Stimulated activated naive CD8-positive, alpha-beta T cell treated with anti-CD3 and anti-CD28 coated beads, Interleukin-15, Interleukin-2, amounts not matched to agents 100 ng/mL and 50 ng/mL, for 24 hours (primary cell): ENCODE data around the gene TEX261.

Experiments
- H3K27ac Mint-ChIP-seq: one replicate; pipeline ENCODE4 v1.8.0; 2021; ENCODE audit warnings: mild to moderate bottlenecking, mixed read lengths
- H3K27me3 Mint-ChIP-seq: one replicate; pipeline ENCODE4 v1.8.0; 2021; ENCODE audit warnings: mixed read lengths
- H3K36me3 Mint-ChIP-seq: one replicate; pipeline ENCODE4 v1.8.0; 2021; ENCODE audit warnings: low read depth, mixed read lengths
- H3K4me1 Mint-ChIP-seq: one replicate; pipeline ENCODE4 v1.8.0; 2021; ENCODE audit warnings: low read depth, mixed read lengths
- H3K4me3 Mint-ChIP-seq: one replicate; pipeline ENCODE4 v1.8.0; 2021; ENCODE audit warnings: mild to moderate bottlenecking, mixed read lengths
- H3K9me3 Mint-ChIP-seq: one replicate; pipeline ENCODE4 v1.8.0; 2021; ENCODE audit warnings: mixed read lengths

The TEX261 gene

DNA sequence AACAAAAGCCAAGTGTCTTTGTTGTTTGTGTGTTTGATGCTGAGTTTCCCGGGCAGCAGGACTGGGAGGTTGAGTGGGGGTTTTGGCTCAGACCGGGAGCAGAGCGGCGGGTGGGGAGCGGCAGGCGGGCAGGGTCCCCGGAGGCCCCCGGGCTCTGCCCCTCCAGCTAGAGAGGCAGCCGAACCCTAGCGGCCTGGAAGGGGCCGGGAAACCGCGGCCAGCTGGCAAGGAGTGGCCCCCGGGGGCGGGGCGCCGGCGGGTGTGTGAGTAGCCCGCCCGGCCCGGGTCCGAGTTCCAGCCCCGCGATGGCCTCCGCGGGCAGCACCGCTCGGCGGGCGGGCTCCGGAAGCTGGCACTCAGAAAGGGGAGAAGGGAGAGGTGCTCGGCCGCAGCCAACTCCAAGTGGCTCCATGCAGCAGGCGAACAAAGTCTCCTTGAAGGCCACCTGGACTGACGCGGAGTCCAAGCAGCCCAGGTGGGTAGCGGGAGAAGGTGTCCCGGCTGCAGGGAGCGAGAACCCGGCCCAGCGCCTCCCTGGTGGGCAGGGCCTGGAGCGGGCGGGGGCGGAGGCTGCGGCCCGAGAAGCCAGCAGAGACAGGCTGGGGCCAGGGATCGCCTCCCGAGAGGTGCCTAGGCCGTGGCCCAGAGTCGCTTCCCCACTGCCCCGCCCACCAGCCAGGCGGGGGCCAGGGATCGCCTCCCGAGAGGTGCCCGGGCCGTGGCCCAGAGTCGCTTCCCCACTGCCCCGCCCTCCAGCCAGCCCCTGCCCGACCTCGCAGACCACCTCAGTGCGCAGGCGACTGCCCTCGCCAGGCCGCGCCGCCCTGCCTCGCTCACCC, 16.1 kb downstream of the TEX261 start, which contains the start of gene ANKRD53:
Gene ANKRD53 (plus strand): TSS at position 290 of the 839 bp plus-strand sequence. CDS start 16 bp downstream, at position 306.
- H3K27ac Mint-ChIP-seq: peak within 1 kb of the TSS; percentile 59
- peaks cover 4% of the 10 kb centered on the region for H3K27me3 Mint-ChIP-seq
- H3K9me3 Mint-ChIP-seq: no peaks in the 10 kb centered on the region
- H3K36me3 Mint-ChIP-seq: peaks cover 5% of the 10 kb centered on the region
- H3K4me1 Mint-ChIP-seq: peaks cover 26% of the 10 kb centered on the region
- peak within 1 kb of the TSS; percentile 80 for H3K4me3 Mint-ChIP-seq

DNA sequence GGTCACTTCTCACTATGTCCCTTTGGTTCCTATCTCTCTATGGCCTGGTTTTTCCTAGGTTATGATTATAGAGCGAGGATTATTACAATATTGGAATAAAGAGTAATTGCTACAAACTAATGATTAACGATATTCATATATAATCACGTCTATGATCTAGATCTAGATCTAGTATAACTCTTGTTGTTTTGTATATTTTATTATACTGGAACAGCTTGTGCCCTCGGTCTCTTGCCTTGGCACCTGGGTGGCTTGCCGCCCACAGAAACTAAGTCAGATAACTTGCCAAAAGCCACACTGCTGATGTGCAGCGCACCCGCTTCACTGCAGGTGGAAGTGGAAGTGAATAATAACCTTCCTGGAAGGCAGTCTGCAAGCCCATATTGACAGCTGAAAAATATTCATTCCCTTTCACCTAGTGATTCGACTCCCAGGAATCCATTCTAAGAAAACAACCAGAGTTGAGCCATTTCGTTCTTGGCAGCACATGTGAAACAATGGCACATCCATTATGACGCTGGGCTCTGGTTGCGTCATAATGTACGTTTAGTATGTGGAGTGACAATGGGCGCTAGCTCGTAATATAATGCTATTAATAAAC, 17.0 kb downstream of the TEX261 start:
- Mint-ChIP-seq H3K4me3 (peak overlapping the region; percentile 80), H3K4me1 (peaks cover 26% of the 10 kb centered on the region), H3K36me3 (no peaks in the 10 kb centered on the region), H3K27ac (peak overlapping the region; percentile 59), H3K27me3 (peaks cover 4% of the 10 kb centered on the region), H3K9me3 (no peaks in the 10 kb centered on the region)

DNA sequence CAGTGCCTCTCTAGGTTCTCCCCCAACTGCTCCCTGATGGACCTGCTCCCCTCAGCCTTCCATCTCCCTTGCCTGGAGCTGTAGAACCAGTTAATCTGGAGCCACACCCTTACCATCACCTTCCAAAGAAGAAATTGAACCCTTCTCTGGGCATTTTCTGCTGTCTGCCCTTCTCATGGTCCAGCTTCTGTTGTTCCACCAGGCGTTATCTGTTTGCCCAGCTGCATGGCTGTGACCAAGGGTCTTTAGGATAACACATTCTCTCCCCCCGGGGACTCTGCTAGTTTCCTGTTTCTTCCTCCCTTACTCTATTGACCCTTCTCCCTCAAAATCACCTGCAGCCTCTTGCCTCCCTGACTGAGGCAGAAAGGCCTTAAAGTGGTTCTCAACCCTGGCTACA, 19.4 kb downstream of the TEX261 start:
- Mint-ChIP-seq H3K36me3 (no peaks in the 10 kb centered on the region), H3K9me3 (no peaks in the 10 kb centered on the region), H3K27me3 (peaks cover 18% of the 10 kb centered on the region), H3K27ac (no peak overlapping the region), H3K4me3 (no peak overlapping the region), H3K4me1 (peaks cover 26% of the 10 kb centered on the region)

DNA sequence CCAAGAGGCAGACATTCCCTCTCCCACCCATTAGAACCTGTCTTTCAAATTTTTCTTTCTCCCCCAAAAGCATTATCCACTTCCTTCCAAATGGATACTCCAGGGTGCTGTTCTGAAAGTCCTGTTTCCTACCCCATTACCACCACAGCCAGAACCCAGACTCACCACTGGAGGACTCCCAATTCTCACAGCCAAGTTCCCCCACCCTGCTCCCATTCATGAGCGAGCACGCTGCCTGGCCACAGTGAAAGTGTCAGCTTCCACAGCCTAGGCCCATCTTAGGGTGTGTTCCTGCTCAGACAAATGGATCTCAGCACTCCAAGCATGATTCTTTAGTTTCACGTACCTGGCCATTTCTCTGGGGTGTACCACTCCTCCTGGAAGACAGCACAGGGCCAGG, 20.1 kb downstream of the TEX261 start:
- Mint-ChIP-seq H3K4me3 (no peak overlapping the region), H3K4me1 (peaks cover 25% of the 10 kb centered on the region), H3K27ac (no peak overlapping the region), H3K36me3 (no peaks in the 10 kb centered on the region), H3K9me3 (no peaks in the 10 kb centered on the region), H3K27me3 (peaks cover 23% of the 10 kb centered on the region)

DNA sequence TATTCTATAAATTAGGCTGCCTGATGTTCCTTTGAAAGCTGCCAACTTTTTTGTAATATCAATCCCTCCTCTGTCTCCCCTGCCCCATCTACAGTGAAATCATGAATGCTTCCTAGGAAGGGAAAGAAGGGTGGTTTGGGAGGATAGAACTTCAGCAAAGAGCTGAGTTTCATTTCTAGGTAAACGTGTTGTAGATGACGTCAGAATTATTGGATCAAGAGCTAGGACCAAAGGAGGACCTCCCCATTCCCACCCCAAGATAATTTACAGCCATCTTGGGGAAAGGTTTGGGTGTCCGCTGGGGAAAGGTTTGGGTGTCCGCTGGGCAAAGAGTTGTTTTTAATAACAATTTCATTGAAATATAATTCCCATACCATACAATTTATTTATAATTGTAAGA, 27.5 kb downstream of the TEX261 start:
- H3K36me3 Mint-ChIP-seq: no peaks in the 10 kb centered on the region
- no peak overlapping the region for H3K4me3 Mint-ChIP-seq
- H3K9me3 Mint-ChIP-seq: no peaks in the 10 kb centered on the region
- peaks cover 46% of the 10 kb centered on the region for H3K27me3 Mint-ChIP-seq
- H3K4me1 Mint-ChIP-seq: peaks cover 7% of the 10 kb centered on the region
- no peak overlapping the region for H3K27ac Mint-ChIP-seq

DNA sequence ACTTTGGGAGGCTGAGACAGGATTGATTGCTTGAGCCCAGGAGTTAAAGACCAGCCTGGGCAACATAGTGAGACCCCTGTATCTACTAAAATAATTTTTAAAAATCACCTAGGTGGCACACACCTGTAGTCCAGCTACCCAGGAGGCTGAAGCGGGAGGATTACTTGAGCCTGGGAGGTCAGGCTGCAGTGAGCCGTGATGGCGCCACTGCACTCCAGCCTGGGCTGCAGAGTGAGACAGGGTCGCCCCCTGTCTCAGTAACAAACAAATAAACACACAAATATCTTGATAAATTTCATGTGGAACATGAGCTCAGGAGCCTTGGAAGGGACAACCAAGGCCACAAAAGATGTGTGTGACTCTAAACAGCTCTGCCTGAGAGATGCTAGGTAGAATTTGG, 28.0 kb downstream of the TEX261 start:
- Mint-ChIP-seq H3K36me3 (no peaks in the 10 kb centered on the region), H3K9me3 (no peaks in the 10 kb centered on the region), H3K4me1 (peaks cover 7% of the 10 kb centered on the region), H3K27me3 (peaks cover 44% of the 10 kb centered on the region), H3K4me3 (no peak overlapping the region), H3K27ac (no peak overlapping the region)

DNA sequence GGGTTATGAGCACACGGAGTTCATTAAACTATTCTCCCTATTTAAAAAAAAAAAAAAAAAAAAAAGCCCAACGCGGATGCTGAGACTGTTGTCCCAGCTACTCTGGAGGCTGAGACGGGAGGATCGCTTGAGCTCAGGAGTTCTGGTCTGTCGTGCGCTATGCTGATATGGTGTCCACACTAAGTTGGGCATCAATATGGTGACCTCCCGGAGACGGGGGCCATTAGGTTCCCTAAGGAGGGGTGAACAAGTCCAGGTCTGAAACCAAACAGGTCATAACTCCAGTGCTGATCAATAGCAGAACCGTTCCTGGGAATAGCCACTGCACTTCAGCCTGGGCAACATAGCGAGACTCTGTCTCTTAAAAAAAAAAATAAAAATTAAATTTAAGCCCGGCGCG, 29.2 kb downstream of the TEX261 start:
- peaks cover 7% of the 10 kb centered on the region for H3K4me1 Mint-ChIP-seq
- no peaks in the 10 kb centered on the region for H3K36me3 Mint-ChIP-seq
- no peak overlapping the region for H3K27ac Mint-ChIP-seq
- peaks cover 41% of the 10 kb centered on the region for H3K27me3 Mint-ChIP-seq
- peak overlapping the region; percentile 81 for H3K4me3 Mint-ChIP-seq
- H3K9me3 Mint-ChIP-seq: no peaks in the 10 kb centered on the region

DNA sequence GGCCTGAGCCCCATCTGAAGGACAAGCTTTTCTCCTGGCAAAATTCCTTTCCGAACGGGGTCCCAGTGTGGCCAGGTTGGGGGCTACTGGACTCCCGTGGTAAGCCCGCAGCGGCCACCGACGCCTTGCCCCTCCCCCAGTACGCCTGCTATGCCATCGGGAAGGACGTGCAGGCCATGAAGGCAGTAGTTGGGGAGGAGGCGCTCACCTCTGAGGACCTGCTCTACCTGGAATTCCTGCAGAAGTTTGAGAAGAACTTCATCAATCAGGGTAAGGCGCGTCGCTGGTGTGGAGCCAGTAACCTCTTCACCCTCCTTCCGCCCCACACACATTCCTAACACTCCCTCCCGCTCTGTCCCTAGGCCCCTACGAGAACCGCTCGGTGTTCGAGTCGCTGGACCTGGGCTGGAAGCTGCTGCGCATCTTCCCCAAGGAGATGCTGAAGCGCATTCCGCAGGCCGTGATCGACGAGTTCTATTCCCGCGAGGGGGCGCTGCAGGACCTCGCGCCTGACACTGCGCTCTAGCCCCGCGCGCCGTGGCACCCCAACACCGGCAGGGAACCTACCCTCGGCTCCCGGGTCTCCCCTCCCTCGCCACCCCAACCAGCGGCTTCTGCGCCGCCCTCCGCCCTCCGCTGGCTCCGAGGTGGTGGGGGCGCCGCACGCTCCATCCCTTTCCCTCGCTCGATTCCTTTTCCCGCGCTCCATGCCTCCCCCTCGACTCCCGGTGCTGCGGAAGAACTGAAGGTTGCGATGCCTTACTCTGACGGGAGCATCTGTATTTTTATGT, 29.9 kb downstream of the TEX261 start:
- peak overlapping the region; percentile 81 for H3K4me3 Mint-ChIP-seq
- no peaks in the 10 kb centered on the region for H3K36me3 Mint-ChIP-seq
- peaks cover 34% of the 10 kb centered on the region for H3K27me3 Mint-ChIP-seq
- H3K27ac Mint-ChIP-seq: no peak overlapping the region
- H3K4me1 Mint-ChIP-seq: peaks cover 7% of the 10 kb centered on the region
- no peaks in the 10 kb centered on the region for H3K9me3 Mint-ChIP-seq

DNA sequence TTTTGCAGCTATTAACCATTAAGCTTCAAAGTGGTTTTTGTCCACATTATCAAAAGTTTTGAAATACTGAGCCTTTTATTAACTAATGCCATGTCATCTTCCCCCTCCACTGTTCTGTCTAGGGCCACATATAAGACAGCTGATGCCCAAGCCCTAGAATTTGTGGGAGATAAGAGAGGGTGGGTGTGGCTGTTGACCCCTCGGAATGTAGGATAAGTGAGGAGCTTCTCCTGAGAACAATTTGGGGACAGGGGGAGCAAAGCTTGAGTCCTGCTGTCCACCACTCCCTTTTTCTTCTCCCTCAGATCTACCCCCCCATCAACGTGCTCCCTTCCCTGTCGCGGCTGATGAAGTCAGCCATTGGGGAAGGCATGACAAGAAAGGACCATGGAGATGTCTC, 30.5 kb downstream of the TEX261 start:
- Mint-ChIP-seq H3K27ac (no peak overlapping the region), H3K4me1 (peaks cover 7% of the 10 kb centered on the region), H3K36me3 (no peaks in the 10 kb centered on the region), H3K9me3 (no peaks in the 10 kb centered on the region), H3K27me3 (peaks cover 32% of the 10 kb centered on the region), H3K4me3 (no peak overlapping the region)

DNA sequence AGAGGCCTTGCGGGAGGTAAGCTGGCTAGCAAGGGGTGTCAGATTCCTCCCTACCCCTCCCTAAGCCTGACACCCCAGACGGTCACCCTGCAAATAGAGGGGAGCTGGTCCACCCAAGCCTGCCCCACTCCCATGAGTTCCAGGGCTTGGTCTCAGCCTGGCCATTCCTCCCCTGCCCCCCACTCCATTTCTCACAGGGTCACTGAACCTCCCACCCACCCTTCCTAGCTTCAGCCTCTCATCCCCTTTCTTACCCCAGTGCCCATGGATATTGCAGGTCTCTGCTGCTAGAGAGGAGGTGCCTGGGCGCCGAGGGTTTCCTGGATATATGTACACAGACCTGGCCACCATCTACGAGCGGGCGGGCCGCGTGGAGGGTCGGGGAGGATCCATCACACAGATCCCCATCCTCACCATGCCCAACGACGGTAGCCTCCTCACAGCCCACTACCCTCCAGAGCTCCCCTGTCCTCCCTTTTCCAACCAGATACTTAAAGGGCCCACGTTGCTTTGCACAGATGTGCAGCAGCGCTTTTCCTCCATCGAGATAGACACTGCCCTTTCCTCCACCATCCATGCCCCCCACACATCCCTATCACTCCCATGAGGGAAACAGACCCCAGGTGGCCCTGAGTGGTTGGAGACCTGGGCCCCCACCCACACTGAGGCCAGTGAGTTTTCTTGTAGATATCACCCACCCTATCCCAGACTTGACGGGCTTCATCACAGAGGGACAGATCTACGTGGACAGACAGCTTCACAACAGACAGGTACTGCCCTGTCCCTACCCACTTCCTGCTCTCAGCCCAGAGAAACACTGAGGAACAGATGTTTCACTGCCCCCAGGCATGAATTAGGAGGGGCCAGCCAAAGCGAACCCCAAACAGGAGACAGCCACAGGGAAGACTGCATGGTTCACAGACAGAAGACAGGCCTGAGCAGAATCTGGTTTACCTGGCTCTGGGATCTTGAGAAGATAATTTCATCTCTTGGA, 31.5 kb downstream of the TEX261 start:
- Mint-ChIP-seq H3K4me1 (peaks cover 7% of the 10 kb centered on the region), H3K27me3 (peaks cover 30% of the 10 kb centered on the region), H3K27ac (no peak overlapping the region), H3K9me3 (no peaks in the 10 kb centered on the region), H3K4me3 (no peak overlapping the region), H3K36me3 (no peaks in the 10 kb centered on the region)

DNA sequence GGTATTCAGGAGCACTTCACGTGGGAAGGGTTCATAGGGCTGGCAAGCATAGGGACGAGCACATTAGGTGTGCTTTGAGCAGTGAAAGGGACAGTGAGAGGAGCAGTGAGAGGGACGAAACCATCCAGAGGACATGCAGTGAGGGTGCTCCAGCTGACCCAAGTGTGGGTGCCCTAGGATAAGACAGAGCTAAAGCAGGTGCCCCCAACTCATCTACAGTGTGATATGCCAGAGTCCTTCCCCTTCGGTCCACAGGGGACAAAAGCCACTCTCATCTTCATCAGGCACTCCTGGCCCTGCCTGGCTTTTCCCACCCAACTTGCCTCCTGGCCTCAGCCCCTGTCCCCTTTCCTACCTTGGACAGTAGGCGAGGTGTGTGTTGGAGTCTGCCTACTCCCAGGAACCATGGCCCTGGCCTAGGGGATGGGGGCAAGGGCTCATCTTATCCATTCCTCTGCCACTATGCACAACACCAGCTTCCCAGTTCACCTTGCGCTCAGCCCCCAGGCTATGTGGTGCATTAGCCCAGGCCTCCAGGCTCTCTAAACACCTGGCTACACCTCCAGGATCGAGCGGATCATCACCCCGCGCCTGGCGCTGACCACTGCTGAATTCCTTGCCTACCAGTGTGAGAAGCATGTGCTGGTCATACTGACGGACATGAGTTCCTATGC, 32.3 kb downstream of the TEX261 start:
- no peak overlapping the region for H3K4me3 Mint-ChIP-seq
- H3K4me1 Mint-ChIP-seq: peaks cover 7% of the 10 kb centered on the region
- H3K27me3 Mint-ChIP-seq: peaks cover 28% of the 10 kb centered on the region
- no peaks in the 10 kb centered on the region for H3K36me3 Mint-ChIP-seq
- H3K27ac Mint-ChIP-seq: no peak overlapping the region
- H3K9me3 Mint-ChIP-seq: no peaks in the 10 kb centered on the region

DNA sequence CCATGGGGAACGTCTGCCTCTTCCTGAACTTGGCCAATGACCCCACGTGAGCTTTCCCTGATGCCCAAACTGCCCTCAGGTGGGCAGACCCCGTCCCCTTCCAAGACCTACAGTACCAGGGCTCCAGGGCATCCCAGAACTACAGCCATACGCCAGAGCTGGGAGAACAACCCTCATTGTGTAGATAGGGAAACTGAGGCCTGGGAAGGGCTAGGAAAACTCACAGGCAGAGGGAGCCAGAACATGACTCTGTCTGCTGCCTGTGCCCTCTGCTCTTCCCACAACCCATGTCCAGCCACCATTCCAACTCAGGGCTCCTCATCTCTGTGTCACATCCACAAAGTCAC, 33.1 kb downstream of the TEX261 start:
- Mint-ChIP-seq H3K4me1 (peaks cover 7% of the 10 kb centered on the region), H3K27me3 (peaks cover 28% of the 10 kb centered on the region), H3K4me3 (no peak overlapping the region), H3K27ac (no peak overlapping the region), H3K9me3 (no peaks in the 10 kb centered on the region), H3K36me3 (no peaks in the 10 kb centered on the region)

DNA sequence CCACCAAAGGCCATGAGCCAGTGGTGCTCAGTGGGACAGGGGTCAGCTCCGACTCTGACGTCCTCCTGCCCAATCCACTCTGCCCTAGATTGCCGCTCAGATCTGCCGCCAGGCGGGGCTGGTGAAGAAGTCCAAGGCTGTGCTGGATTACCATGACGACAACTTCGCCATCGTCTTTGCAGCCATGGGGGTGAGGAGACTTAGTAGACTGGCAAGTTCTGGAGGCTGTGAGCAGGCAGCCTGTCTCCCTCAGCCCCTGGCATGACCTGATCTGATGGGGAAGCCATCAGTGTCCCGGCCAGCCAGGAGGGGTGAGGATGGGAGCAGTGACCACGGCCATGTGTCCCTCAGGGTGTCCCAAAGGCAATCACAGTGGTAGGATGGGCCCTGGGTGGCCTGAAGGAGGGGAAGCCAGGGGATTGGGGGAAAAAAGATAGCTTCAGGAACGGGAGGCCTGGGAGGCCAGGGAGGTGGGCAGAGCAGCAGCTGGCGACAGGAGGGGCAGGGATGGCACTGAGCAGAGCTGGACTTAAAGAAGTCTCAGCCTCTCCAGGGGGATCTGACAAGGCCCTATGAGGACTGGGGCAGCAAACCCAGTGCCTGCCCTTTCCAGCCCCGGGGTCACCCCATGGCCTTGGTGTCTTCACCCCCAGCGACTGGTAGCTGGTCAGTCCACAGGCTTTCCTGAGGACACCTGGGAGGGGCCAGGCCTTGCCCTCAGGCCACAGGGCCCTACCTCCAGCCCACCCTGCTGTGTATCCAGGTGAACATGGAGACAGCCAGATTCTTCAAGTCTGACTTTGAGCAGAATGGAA, 33.6 kb downstream of the TEX261 start:
- Mint-ChIP-seq H3K9me3 (no peaks in the 10 kb centered on the region), H3K4me3 (no peak overlapping the region), H3K4me1 (peaks cover 7% of the 10 kb centered on the region), H3K36me3 (no peaks in the 10 kb centered on the region), H3K27ac (no peak overlapping the region), H3K27me3 (peaks cover 30% of the 10 kb centered on the region)
